DND-41 (cell line): ENCODE data around the gene SIK1.

Experiments
- ATAC-seq: fragments of 200-7000 bp; cut with Tn5 transposase; 3 replicates; pipeline ENCODE4 v1.9.1; 2021; ENCODE audit warnings: low read depth; ENCODE audit not compliant: insufficient read depth
- DNase-seq: peaks from one replicate; pipeline ENCODE4 v3.0.0-alpha.2; 2020
- H2AFZ ChIP-seq: 2 replicates; pipeline ENCODE4 v1.6.0; 2012; ENCODE audit warnings: low read depth, low read length
- H3K27ac ChIP-seq: 2 replicates; pipeline ENCODE4 v1.5.1; 2012; ENCODE audit warnings: low read length, inconsistent platforms
- H3K27me3 ChIP-seq: fragments of 200-600 bp; sonication (generic); 2 replicates; pipeline ENCODE4 v1.6.0; 2012; ENCODE audit warnings: low read length, mild to moderate bottlenecking, inconsistent platforms; ENCODE audit not compliant: insufficient read depth, poor library complexity
- H3K36me3 ChIP-seq: 2 replicates; pipeline ENCODE4 v1.5.1; 2012; ENCODE audit warnings: low read length, inconsistent platforms; ENCODE audit not compliant: insufficient read depth
- H3K4me1 ChIP-seq: 2 replicates; pipeline ENCODE4 v1.5.1; 2012; ENCODE audit warnings: mild to moderate bottlenecking, low read length; ENCODE audit not compliant: insufficient read depth
- H3K4me2 ChIP-seq: 2 replicates; pipeline ENCODE4 v1.6.0; 2012; ENCODE audit warnings: mild to moderate bottlenecking, moderate library complexity, low read length, inconsistent platforms; ENCODE audit not compliant: insufficient read depth
- H3K4me3 ChIP-seq, 2 experiments: fragments of 200-600 bp in 1 of 2; shearing (Covaris generic) in 1 of 2; 2 replicates each; pipeline ENCODE4 v1.5.1; 2012 to 2016; ENCODE audit warnings: inconsistent platforms in 2 of 2, low read length in 2 of 2, mild to moderate bottlenecking in 2 of 2, low read depth in 1 of 2, moderate library complexity in 1 of 2
- H3K79me2 ChIP-seq: 2 replicates; pipeline ENCODE4 v1.6.0; 2012; ENCODE audit warnings: low read length, inconsistent platforms; ENCODE audit not compliant: insufficient read depth
- H3K9ac ChIP-seq: 2 replicates; pipeline ENCODE4 v1.6.0; 2012; ENCODE audit warnings: low read depth, mild to moderate bottlenecking, inconsistent platforms, low read length, moderate library complexity
- H3K9me3 ChIP-seq: 2 replicates; pipeline ENCODE4 v1.5.1; 2012; ENCODE audit warnings: low read length, moderate library complexity, mild to moderate bottlenecking, inconsistent platforms; ENCODE audit not compliant: insufficient read depth, severe bottlenecking
- H4K20me1 ChIP-seq: 2 replicates; pipeline ENCODE4 v1.6.0; 2012; ENCODE audit warnings: low read length; ENCODE audit not compliant: insufficient read depth
- EZH2 ChIP-seq: IDR thresholded peaks from 3 replicates; pipeline ENCODE4 v1.6.1; 2012; ENCODE audit warnings: borderline replicate concordance, low read depth, mild to moderate bottlenecking, moderate library complexity, low read length, inconsistent platforms; ENCODE audit not compliant: severe bottlenecking
- TF ChIP-seq, protein P1 (sequence below): IDR thresholded peaks from 2 replicates; pipeline ENCODE4 v1.5.1; 2012; ENCODE audit warnings: borderline replicate concordance, low read length, moderate library complexity, mild to moderate bottlenecking; ENCODE audit not compliant: poor library complexity, severe bottlenecking; ENCODE audit errors: extremely low read depth

Gene SIK1

DNA sequence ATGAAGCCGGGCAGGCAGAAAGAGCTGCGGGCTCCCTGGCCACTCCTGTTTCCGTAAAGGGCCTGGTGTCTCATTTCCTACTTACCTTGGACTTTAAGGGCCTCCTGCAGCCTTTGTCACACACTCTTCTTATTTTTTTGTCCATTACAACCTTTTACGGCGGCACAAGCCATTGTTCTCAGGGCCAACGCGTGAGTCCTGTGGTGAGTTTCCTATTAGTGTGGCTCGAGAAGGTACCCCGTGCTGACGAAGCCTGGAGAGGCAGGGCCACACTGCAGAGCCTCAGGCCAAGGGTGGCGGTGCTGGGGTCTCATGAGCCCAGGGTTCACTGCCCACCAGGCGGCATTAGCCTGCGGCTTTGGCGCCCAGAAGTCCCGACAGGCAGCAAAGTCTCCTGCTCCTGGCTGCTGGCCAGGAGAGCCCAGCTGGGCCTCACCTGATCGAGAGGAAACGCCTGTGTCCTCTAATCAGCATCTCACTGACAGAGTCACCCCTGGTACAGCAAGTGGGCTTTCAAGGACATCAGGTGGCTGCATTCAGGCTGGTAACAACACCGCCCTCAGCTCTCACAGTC is 62.0 kb downstream of the SIK1 start:
- DNase-seq, result no peak
- no peak overlapping the region for H2AFZ ChIP-seq
- no peak overlapping the region for H3K4me2 ChIP-seq
- no peak overlapping the region for H3K9ac ChIP-seq
- no peak for TF ChIP-seq EZH2
- TF ChIP-seq, protein P1, sequence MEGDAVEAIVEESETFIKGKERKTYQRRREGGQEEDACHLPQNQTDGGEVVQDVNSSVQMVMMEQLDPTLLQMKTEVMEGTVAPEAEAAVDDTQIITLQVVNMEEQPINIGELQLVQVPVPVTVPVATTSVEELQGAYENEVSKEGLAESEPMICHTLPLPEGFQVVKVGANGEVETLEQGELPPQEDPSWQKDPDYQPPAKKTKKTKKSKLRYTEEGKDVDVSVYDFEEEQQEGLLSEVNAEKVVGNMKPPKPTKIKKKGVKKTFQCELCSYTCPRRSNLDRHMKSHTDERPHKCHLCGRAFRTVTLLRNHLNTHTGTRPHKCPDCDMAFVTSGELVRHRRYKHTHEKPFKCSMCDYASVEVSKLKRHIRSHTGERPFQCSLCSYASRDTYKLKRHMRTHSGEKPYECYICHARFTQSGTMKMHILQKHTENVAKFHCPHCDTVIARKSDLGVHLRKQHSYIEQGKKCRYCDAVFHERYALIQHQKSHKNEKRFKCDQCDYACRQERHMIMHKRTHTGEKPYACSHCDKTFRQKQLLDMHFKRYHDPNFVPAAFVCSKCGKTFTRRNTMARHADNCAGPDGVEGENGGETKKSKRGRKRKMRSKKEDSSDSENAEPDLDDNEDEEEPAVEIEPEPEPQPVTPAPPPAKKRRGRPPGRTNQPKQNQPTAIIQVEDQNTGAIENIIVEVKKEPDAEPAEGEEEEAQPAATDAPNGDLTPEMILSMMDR, result no peak
- no peak overlapping the region for H3K27ac ChIP-seq
- peaks cover 42% of the 10 kb centered on the region for H3K4me1 ChIP-seq
- no peaks in the 10 kb centered on the region for H3K9me3 ChIP-seq
- no peak for ATAC-seq
- H3K79me2 ChIP-seq, result no peaks in the 10 kb centered on the region
- H3K27me3 ChIP-seq, result no peaks in the 10 kb centered on the region
- H3K4me3 ChIP-seq, result no peak overlapping the region
- no peaks in the 10 kb centered on the region for H3K36me3 ChIP-seq
- peaks cover 2% of the 10 kb centered on the region; the same call in 1 of the 2 replicates for H4K20me1 ChIP-seq
